GM19324 (cell line): ENCODE results near the gene SLC25A23.

Source experiments
- ATAC-seq: cut with Tn5 transposase; IDR thresholded peaks from one replicate; pipeline ENCODE4 v1.9.1; 2021; ENCODE audit warnings: mild to moderate bottlenecking, moderate library complexity; ENCODE audit not compliant: unreplicated experiment, low FRiP score

Gene SLC25A23

DNA sequence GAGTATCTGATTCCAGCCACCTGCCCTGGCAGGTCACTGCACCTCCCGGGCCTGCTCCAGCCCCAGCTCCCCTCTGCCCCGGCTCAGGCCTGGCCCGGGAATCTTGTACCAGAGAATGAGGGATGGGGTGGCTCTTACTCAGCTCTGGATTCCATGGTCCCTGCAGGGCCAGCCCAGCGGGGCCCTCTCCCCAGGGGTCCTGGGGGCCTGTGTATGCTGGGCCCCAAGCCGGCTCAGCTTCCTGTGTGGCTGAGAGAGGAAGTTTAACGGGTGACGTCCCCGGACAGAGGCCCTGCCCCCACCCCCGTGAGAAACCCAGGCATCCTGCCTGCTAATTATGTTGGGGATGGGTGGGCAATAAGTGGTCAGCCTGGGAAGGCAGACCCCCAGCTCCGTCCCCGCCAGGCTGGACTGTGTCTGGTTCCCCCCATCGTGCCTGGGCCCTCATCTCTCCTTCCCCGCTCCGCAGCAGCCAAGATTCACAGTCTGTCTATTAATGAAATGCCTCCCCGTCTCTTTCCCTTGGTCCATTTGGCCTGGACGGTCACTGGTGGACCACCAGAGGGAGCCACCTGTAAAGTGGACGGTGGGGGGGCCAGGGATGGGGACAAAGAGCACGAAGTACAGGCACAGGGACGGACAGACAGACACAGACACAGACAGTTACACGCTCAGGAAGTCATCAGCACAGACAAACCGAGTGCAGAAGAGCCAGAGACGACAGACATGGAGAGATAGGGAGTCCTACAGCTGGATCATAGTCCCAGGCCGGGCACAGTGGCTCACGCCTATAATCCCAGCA, 22.1 kb upstream of the SLC25A23 start, which contains the start of gene DENND1C:
Gene DENND1C, minus strand, starts transcription at position 247 of the 802 bp plus-strand sequence. Its CDS starts 92 bp downstream, at position 155.
- no peak for ATAC-seq

- ATAC-seq = no peak
Measured at GRCh38 chr19:6480848-6481415, 21.3 kb upstream of the SLC25A23 start.

- no peak for ATAC-seq
Measured at GRCh38 chr19:6479836-6480398, 20.3 kb upstream of the SLC25A23 start.

DNA sequence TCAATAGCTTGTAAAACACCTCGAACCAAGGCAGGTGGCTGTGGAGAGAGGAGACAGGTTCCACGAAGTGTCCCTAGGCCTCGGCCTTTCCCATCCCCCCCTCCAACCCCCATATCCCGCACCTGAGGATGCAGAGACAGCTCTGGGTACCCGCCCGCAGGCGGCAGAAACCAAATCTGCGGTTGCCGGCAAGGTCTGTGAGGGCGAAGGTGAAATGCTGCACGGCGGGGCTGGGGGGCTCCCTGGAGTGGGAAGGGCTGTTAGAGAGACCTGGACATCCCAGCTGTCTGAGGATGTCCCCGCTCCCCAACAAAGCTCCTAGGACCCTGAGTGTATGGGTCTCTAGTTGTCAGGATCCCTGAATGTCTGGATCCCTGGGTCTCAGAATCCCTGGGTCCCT, 19.2 kb upstream of the SLC25A23 start:
- no peak for ATAC-seq

DNA sequence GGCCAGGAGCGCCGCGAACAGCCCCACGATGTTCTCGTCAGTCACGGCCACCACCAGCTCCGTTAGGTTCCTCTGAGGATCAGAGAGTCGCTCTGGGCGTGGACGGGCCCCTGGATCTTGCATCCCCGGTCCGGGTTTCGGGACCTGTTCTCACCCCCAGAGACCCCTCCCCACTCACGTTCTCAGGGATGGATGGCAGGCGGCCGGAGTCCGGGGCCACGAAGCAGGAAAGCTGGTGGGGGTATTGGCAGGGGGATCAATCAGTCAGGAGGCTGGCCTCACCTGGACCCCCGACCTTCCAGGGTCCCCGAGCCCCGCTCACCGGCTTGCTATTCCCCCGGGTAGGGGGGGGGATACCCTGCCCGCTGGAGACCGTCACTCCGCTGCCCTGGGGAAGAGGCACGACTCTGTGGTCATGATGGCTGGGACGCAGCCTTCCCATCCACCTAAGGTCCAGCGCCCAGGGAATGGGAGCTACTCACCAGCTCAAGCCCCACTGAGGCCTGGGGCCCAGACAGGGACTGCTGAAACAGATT, 17.4 kb upstream of the SLC25A23 start:
- no peak for ATAC-seq

- no peak for ATAC-seq
Measured at GRCh38 chr19:6476155-6476895, 16.7 kb upstream of the SLC25A23 start.

- no peak for ATAC-seq
Measured at GRCh38 chr19:6475321-6476108, 15.9 kb upstream of the SLC25A23 start.

- no peak for ATAC-seq
Measured at GRCh38 chr19:6473647-6474046, 14.1 kb upstream of the SLC25A23 start.

- no peak for ATAC-seq
Measured at GRCh38 chr19:6472713-6473112, 13.1 kb upstream of the SLC25A23 start.

- ATAC-seq = no peak
Measured at GRCh38 chr19:6471076-6471475, 11.5 kb upstream of the SLC25A23 start.

GRCh38 chr19:6470173-6470572, 10.6 kb upstream of the SLC25A23 start:
- no peak for ATAC-seq

- no peak for ATAC-seq
Measured at GRCh38 chr19:6467384-6467783, 7.8 kb upstream of the SLC25A23 start.

GRCh38 chr19:6466526-6467248, 7.1 kb upstream of the SLC25A23 start:
- no peak for ATAC-seq

DNA sequence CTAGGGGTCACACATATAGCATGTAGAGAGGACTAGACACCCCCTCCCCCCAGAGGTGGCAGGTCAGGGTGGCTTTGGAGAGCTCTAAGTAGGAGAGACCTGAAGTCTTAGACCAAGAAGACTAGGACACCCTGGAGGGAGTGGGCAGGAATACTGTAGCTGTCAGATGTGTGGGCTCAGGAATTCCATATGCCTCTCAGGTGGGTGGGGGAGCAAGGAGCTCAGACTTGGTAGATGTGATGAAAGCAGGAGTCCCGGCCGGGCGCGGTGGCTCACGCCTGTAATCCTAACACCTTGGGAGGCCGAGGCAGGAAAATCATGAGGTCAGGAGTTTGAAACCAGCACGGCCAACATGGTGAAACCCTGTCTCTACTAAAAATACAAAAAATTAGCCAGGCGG, 6.1 kb upstream of the SLC25A23 start:
- ATAC-seq = no peak

- ATAC-seq = no peak
Measured at GRCh38 chr19:6465006-6465405, 5.4 kb upstream of the SLC25A23 start.

GRCh38 chr19:6464070-6464873, 4.7 kb upstream of the SLC25A23 start, which contains the start of gene CRB3:
Gene CRB3, plus strand, starts transcription at chr19:6464271. Its CDS starts 431 bp downstream, at chr19:6464702.
- ATAC-seq = no peak

GRCh38 chr19:6460099-6460884, 700 bp upstream of the SLC25A23 start:
- ATAC-seq = peak; percentile 82
